Activated CD8-positive, alpha-beta memory T cell treated with anti-CD3 and anti-CD28 coated beads for 48 hours (primary cell): ENCODE measurements around the gene HOXB4.

Source experiments
- DNase-seq, 3 experiments: peaks; one replicate each; pipeline ENCODE4 v3.0.0-alpha.2; 2020; ENCODE audit warnings: low read depth in 2 of 3, low spot score in 2 of 3

HOXB4 gene

GRCh38 chr17:48532261-48532660 is 45.9 kb downstream of the HOXB4 start:
- no peak for DNase-seq

GRCh38 chr17:48530887-48531272 is 47.3 kb downstream of the HOXB4 start, which contains the start of gene HOXB1:
Gene HOXB1 (minus strand): TSS chr17:48531011. CDS start chr17:48530904, 107 bp downstream.
- DNase-seq = no peak

DNA sequence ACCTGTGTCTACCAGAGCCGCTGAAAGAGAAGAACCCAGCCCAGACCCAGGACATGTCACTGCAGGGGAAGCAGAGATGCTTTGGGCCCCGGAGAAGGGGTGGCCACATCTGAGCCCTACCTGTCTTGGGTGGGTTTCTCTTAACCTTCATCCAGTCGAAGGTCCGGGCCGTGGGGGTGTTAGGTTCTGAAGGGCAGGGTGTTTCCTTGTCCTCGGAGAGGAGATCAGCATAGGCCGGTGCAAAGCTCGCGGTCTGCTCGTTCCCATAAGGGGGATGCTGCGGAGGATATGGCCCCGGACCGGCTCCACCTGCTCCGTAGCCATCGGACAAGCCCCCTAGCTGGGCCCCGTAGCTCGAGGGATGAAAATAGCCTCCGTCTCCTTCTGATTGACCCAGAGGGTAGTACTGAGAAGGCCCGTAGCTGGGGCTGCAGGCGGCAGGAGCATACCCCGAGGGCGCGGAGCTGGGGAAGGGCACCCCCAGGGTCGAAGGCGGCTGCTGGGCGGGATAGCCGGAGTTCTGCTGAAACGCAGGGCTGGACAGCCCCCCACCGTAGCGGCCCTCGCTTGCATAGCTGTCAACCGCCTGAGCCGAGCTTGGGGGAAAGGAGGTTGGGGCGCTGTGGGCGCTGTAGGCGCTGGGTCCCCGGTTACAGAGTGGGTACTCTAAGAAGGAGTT is 47.8 kb downstream of the HOXB4 start:
- DNase-seq = no peak

DNA sequence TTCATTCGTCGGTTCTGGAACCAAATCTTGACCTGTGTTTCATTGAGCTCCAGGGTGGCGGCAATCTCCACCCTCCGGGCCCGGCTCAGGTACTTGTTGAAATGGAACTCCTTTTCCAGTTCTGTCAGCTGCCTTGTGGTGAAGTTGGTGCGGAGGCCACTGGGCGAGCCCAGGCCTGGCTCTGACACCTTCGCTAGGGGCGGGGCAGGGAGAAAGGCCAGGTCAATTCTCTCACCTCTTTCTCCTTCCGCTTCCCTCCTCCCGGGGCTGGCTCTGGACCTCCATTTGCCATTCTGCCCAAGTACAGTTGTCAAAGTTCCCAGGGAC is 48.5 kb downstream of the HOXB4 start:
- no peak for DNase-seq

- no peak for DNase-seq
These were observed 49.0 kb downstream of the HOXB4 start for GRCh38 chr17:48528936-48529682.

GRCh38 chr17:48528153-48528935 is 49.8 kb downstream of the HOXB4 start:
- no peak for DNase-seq

GRCh38 chr17:48527547-48527932 is 50.6 kb downstream of the HOXB4 start:
- no peak for DNase-seq

DNA sequence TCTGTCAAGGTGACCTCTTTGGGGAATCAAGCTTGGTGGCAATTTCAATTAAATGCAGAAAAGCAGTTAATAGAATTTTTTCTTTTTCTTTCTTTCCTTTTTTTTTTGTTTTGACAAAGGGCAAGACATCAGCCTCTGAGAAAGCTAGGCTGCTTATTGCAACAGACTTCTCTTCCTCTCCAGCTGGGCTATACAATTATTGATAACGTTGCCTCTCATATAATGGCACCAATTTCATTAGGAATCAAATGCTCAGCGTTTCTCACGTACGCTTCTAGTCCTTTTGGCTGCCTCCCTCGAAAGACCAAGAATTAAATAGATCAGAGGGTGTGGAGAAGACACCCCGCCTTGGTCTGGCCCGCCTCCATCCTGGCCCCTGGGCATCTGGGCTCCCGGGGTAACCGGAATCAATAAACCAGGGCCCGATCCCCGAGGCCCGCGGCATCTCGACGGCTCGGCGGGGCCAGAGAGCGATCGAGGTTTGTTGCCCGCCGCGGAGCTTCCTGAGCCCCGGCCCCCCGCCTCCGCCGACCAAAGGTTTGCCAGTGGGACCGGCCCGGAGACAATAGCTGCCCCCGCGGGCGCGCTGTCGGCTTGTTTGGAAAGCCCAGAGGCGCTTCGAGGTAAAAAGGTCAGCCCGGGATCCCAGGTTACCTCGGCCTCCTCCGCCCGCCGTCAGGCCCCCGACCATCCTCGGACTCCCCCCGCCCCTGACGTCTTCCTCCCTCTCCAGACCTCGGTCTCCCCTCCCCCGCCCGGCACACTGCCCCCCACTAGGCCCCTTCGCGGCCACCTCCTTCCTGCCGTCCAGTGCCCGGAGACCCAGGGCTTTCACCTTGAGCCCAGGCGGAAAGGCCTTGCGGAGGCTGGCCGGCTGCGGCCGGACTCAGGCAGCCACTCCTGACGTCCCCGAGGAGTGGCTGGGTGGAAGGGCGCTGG is 51.3 kb downstream of the HOXB4 start:
- DNase-seq = no peak
